HT1080 (cell line): ENCODE data around the gene CAAP1. TPM values are rescaled to one million over a fixed set of nuclear protein-coding genes. Genes with fewer than 3 reads are reported as not detected.
"Not testable (repeated sequence)": the region's sequence is repeated elsewhere in the genome, so short reads cannot be mapped to it uniquely, and the experiment has no call there.

Source experiments
- DNase-seq: peaks from one replicate; pipeline ENCODE4 v3.0.0-alpha.2; 2015; ENCODE audit warnings: low read depth
- polyA plus RNA-seq, 2 experiments: library from polyadenylated mRNA; depleted of rRNA; stranded (reverse); fragments of >200 nt; gene quantifications; 2 replicates each; pipeline ENCODE4 v1.2.3, GENCODE V29; 2015
- total RNA-seq: library from RNA; depleted of rRNA; stranded (reverse); fragments of >200 nt; shearing (Covaris generic); gene quantifications from 2 replicates; pipeline ENCODE4 v1.2.3, GENCODE V29; 2014; rRNA removed

Gene CAAP1, protein sequence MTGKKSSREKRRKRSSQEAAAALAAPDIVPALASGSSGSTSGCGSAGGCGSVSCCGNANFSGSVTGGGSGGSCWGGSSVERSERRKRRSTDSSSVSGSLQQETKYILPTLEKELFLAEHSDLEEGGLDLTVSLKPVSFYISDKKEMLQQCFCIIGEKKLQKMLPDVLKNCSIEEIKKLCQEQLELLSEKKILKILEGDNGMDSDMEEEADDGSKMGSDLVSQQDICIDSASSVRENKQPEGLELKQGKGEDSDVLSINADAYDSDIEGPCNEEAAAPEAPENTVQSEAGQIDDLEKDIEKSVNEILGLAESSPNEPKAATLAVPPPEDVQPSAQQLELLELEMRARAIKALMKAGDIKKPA
- 26.1 and 26.3 TPM in 2 replicates for total RNA-seq
- 25.7 and 32.6 TPM in 2 replicates for polyA plus RNA-seq (2015; cell fraction: cytosol; rRNA removed)
- 18.3 and 20.5 TPM in 2 replicates for polyA plus RNA-seq (2015; cell fraction: nucleus; rRNA removed)

DNA sequence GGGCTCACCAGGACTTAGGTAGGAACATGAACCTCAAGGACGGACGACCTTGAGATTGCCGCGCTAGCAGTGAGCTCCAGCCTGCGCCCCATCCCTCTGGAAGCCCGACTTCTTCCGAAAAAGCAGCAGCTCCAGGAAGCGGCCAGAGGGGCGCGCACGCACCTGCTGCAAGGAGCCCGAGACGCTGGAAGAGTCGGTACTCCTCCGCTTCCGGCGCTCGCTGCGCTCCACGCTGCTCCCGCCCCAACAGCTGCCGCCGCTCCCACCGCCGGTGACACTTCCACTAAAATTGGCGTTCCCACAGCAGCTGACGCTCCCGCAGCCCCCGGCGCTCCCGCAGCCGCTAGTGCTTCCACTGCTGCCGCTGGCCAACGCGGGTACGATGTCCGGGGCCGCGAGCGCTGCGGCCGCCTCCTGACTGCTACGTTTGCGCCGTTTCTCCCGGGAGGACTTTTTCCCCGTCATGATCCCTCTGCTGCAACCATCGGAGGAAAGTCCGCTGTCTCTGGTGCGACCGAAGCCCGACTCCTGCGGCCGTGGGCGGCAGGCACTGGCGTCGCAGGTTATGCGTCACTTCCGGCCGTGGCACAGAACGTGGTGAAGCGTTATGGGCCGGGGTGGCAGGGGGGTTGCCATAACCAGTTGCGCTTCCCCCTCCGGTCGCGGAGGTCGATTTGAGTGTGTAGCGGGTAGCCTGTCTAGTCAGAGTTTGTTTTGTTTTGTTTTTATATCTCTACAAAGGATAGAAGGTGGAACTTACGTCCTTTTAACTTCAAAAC lies at the start of gene CAAP1:
Gene CAAP1 (minus strand): TSS at position 552 of the 779 bp plus-strand sequence. CDS start 87 bp downstream, at position 465.
- peak; percentile 90 for DNase-seq

DNA sequence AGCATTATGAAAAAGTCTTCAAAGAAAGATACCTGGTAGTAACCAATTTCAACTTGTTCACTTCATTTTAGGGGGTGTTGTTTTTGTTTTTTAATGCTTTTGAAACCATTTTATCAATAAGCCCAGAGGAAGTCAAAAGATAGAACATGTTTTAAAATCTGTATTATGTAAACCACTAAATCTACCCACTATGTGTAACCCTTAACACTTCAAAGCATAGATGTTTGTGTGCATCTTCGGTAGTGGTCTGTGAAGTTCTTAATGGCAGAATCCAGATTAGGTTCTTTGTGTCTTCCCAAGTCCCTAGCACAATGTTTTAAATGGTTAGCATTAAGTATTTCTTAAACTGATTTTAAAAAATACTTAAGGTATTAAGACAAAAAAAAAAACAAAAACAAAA lies 48.2 kb upstream of the CAAP1 start:
- no peak for DNase-seq

- no peak for DNase-seq
These were observed 47.5 kb upstream of the CAAP1 start for GRCh38 chr9:26939955-26940711.

- DNase-seq: no peak
These were observed 45.3 kb upstream of the CAAP1 start for GRCh38 chr9:26937816-26938371.

- DNase-seq: no peak
These were observed 43.2 kb upstream of the CAAP1 start for GRCh38 chr9:26935847-26936246.

DNA sequence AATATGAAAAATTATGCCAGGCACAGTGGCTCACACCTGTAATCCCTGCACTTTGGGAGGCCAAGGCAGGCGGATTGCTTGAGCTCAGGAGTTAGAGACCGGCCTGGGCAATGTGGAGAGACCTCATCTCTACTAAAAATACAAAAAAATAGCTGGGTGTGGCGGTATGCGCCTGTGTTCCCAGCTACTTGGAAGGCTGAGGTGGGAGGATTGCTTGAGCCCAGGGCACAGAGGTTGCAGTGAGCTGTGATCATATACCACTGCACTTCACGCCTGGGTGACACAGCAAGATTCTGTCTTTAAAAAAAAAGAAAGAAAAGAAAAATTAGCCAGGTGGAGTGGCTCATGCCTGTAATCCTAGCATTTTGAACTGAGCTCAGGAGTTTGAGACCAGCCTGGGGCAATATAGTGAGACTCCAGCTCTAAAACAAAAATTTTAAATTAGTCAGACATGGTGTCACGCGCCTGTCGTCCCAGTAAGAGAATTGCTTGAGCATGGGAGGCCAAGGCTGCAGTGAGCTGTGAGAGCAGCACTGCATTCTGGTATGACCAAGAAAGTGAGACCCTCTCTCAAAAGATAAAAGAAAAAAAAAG lies 36.4 kb upstream of the CAAP1 start:
- DNase-seq: no peak

GRCh38 chr9:26925609-26926008 lies 33.0 kb upstream of the CAAP1 start:
- DNase-seq: no peak

GRCh38 chr9:26919698-26920097 lies 27.1 kb upstream of the CAAP1 start:
- no peak for DNase-seq

- no peak for DNase-seq
These were observed 20.6 kb upstream of the CAAP1 start for GRCh38 chr9:26913138-26913668.

DNA sequence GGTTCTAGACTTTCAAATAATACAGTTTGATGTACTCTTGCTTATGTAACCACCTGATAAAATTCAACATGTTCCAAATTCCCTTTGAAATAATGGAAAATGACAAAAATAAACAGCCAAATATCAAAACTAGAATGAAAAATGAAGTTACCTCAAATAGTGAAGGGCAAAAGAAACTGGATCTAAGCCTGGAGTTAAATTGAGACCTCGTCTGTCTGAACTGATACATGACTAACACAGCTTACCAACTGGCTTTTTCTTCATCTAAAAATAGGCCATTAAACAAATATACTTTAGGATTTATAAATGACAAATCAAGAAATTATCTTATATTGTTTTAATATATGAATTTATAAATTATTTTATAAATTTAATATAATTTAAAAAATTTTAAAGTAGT lies 12.1 kb upstream of the CAAP1 start:
- DNase-seq: no peak

GRCh38 chr9:26904070-26904469 lies 11.5 kb upstream of the CAAP1 start:
- no peak for DNase-seq

DNA sequence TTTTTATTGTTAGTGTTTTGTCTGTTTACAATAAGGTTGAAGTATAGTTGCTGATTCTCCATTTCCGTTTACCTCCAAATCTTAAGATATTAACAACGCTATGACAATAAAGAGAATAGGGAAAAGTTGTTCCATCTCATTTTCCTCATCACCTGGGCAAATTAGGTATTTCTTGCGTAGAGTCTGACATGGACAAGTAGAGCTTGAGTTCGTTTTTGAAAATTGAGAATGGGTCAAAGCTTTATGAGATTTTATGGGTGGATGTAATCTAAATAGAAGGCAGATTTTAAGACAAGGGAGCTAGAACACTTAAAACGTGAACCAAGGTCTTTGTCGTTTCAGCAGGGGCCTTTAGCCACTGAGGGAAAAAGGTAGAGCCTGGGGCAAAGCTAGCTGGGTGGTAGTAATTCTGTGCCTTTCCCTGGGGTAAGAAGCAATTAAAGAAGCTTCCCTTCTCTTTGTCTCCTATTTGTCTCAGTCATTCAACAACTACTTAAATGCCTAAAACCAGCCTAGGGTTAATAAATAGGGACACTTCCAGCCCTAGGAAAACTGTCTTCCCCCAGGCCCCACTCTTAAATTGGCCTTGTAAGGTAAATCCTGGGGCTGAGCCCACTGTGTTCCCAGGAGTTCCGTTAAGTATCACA lies 551 bp upstream of the CAAP1 start:
- no peak for DNase-seq

GRCh38 chr9:26891726-26892125 lies 876 bp downstream of the CAAP1 start:
- no peak for DNase-seq

DNA sequence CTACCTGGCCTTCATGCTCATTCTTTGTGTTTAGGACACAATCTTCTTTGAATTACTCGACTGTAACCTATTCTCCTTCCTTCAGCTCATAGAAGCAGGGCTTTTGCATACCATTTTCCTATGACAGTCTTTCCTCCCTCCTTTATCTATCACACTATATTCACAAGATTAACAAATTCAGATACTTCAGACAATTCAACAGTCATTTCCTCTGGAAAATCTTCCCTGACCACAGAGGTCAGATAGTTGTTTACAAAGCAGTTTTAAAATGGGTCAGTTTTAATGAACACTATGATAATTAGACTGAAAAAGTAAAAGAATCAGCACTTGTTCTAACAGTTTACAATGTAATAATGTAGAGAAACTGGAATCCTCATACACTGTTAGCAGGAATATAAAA lies 4.3 kb downstream of the CAAP1 start:
- DNase-seq: no peak

- no peak for DNase-seq
These were observed 10.4 kb downstream of the CAAP1 start for GRCh38 chr9:26882154-26882553.

- DNase-seq: no peak
These were observed 12.3 kb downstream of the CAAP1 start for GRCh38 chr9:26880262-26880661.

GRCh38 chr9:26875155-26875554 lies 17.4 kb downstream of the CAAP1 start:
- not testable (repeated sequence) for DNase-seq

- no peak for DNase-seq
These were observed 22.3 kb downstream of the CAAP1 start for GRCh38 chr9:26870292-26870691.

- DNase-seq: no peak
These were observed 29.5 kb downstream of the CAAP1 start for GRCh38 chr9:26863074-26863473.

GRCh38 chr9:26856413-26857032 lies 36.1 kb downstream of the CAAP1 start:
- DNase-seq: peak; percentile 66
